SHP77 (cell line): ENCODE results near the gene S100P.
"Not testable (repeated sequence)": the region's sequence is repeated elsewhere in the genome, so short reads cannot be mapped to it uniquely, and the experiment has no call there.

Experiments
- DNase-seq, 2 experiments: peaks; one replicate each; lab custom pipeline; 2025; lab: John Stamatoyannopoulos, UW

The S100P gene

DNA sequence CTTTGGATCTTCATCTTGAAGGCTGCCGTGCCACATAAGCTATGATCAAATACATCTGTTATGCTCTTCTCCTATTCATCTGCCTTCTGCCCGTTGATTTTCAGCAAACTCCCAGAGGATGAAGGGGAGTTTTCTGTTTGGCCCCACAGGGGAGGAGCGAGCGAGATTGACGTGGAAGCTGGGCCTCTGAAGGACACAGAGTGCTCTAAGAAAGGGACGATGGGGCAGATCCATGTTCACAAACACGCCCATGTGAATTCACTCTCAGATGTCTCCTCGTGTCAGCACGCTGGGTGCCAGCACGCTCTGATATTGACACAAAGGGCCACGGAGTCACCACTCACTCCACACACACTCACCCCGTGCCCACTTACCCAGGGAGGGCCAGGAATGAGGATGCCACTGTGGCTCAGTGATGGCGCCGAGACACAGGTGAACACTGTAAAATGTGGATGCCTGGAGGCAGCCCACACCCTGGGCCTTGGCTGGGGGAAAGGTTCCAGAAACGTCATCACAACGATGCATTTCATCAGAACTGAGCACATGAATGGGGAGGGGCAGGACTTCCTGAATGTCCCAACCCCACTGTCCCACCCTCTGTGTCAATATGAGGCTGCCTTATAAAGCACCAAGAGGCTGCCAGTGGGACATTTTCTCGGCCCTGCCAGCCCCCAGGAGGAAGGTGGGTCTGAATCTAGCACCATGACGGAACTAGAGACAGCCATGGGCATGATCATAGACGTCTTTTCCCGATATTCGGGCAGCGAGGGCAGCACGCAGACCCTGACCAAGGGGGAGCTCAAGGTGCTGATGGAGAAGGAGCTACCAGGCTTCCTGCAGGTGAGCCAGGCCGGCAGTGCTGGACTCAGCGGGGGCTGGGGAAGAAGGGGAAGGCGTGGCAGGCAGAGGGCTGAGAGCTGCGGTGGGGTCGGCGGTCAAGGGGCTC lies at the start of gene S100P:
Gene S100P, plus strand, starts transcription at position 648 of the 946 bp plus-strand sequence. Its CDS starts 55 bp downstream, at position 703.
- no peak for DNase-seq

DNA sequence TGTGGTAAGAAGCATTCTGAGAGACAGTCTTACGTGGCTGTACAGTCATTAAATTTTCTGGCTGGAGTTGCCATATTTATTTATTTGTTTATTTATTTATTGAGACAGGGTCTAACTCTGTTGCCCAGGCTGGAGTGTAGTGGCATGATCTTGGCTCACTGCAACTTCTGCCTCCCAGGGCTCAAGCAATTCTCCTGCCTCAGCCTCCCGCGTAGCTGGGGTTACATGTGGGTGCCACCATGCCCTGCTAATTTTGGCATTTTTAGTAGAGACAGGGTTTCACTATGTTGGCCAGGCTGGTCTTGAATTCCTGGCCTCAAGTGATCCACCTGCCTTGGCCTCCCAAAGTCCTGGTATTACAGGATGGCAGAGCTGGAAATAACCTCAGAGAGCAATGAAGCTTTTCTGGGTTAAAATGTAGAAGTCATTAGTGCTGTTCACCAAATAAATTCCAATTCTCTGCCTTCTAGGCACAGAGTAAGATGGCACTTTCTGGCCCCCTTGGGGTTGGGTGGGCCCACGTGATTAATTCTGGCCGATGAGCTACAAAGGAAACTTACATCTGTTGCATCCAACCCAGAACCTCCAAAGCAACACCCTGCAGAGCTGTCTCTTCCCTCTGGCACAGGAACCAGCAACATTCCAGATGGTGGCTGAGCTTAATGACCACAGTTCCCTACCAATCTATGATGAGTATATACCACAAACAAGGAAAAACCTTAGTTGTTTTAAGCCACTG lies 48.7 kb upstream of the S100P start:
- DNase-seq: no peak

GRCh38 chr4:6647169-6647568 lies 46.5 kb upstream of the S100P start:
- DNase-seq: no peak

DNA sequence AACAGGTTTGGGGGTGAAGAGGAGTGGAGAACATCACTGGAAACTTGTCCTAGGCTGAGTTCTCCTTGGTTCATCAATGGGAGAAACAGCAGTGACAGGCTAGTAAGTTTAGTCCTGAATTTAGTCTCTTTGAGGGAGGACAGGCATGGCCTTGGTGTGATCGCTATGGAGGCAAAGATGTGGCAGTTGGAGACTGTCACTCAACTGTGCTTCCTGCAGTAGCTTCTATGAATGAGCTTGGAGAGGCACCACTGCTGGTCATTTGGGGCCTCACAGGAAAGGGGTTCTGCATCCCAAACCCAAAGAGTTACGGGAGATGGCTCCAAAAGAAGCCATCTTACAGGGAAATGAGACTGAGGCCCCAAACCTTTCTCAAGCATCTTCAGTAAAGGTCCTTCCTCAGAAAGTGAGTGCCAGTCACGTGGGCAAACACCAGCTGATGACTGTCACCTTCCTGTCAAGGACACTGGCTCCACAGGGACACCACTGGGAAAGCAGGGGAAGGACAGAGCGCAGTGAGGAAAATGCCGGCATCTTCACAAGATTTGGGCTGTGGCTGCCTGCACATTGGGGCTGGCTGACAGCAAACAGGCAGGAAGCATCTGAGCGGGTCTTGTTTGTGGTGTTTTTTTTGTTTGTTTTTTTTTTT lies 46.0 kb upstream of the S100P start:
- DNase-seq: peak in 1 of 2 experiments; percentile 5

- DNase-seq: no peak
Measured at GRCh38 chr4:6649216-6649615, 44.5 kb upstream of the S100P start.

DNA sequence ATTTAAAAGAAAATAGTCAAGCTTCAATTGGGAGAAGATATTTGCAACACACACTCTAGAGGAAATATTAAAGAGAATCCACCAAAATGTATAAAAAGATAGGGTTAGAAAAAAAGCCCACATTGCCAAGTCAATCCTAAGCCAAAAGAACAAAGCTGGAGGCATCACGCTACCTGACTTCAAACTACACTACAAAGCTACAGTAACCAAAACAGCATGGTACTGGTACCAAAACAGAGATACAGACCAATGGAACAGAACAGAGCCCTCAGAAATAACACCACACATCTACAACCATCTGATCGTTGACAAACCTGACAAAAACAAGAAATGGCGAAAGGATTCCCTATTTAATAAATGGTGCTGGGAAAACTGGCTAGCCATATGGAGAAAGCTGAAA lies 39.5 kb upstream of the S100P start:
- DNase-seq: not testable (repeated sequence)

- not testable (repeated sequence) for DNase-seq
Measured at GRCh38 chr4:6655291-6655690, 38.4 kb upstream of the S100P start.

- no peak for DNase-seq
Measured at GRCh38 chr4:6655924-6656323, 37.8 kb upstream of the S100P start.

DNA sequence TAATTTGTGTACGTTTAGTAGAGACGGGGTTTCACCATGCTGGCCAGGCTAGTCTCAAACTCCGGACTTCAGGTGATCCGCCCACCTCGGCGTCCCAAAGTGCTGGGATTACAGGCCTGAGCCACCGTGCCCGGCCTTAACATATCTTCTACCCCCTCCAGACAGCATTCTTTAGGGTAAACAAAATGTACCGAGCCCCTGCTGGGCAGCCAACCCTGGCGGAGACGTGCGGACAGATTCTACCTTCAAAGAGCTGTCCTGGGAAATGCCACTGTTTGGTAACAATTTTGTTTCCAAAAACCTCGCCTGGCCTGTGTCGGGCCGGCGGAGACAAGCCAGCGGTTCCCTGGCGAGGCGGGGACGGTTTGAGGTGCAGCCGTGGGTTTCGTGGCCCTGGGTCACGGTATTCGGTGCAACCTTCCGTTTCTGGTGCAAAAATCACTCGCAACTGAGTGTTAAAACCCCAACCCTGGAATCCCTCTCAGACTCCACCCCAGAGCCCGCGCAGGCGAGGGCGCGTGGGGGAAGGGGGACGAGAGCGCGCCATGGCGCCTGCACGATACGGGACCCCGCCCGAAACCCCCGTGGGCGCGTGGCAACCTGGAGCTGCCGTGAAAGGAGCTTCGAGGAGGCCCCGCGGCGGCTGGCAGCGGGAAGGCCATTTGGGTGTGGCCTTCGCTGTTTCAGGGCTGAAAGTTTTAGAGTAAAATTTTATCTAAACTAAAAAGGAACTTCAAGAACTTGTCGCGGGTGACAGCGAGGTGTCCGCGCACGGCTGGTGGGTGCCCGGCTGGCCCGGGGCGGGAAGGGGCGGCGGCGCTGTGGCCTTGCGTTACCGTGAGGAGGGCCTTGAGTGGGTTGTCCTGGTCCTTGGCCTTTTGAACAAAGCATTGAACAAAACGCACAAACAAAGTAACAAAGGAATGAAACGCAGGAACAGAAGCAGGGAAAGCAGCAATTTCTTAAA lies 36.2 kb upstream of the S100P start:
- no peak for DNase-seq

- DNase-seq: no peak
Measured at GRCh38 chr4:6658209-6658595, 35.5 kb upstream of the S100P start.

DNA sequence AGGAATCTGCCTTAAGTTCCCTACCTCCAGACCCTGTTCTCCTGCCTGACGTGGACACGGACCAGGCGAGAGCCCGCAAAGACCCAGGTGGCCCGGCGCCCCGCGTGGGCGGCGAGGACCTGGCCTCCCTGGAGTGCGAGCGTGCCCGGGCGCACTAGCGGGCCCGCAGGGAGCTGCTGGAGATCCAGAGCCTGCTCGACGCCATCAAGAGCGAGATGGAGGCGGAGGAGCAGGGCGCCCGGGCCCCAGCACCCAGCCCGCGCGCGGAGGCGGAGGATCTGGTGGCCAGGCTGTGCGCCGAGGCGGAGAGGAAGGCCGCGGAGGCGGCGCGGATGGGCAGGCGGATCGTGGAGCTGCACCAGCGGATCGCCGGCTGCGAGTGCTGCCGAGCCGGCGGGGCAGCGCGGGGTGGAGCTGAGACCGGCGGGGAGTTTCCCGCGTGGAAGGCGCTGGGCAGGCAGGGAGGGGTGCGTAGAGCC lies 35.0 kb upstream of the S100P start:
- no peak for DNase-seq

GRCh38 chr4:6659897-6660296 lies 33.8 kb upstream of the S100P start:
- no peak for DNase-seq

DNA sequence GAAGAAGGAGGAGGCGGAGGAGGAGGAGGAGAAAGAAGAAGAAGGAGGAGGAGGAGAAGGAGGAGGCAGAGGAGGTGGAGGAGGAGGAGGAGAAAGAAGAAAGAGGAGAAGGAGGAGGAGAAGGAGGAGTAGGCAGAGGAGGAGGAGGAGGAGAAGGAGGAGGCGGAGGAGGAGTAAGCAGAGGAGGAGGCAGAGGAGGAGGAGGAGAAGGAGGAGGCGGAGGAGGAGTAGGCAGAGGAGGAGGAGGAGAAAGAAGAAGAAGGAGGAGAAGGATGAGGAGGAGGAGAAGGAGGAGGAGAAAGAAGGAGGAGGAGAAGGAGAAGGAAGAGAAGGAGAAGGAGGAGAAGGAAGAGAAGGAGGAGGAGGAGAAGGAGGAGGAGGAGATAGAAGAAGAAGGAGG lies 33.2 kb upstream of the S100P start:
- no peak for DNase-seq

- DNase-seq: no peak
Measured at GRCh38 chr4:6662591-6662990, 31.1 kb upstream of the S100P start.

GRCh38 chr4:6663596-6664393 lies 29.9 kb upstream of the S100P start:
- DNase-seq: no peak

DNA sequence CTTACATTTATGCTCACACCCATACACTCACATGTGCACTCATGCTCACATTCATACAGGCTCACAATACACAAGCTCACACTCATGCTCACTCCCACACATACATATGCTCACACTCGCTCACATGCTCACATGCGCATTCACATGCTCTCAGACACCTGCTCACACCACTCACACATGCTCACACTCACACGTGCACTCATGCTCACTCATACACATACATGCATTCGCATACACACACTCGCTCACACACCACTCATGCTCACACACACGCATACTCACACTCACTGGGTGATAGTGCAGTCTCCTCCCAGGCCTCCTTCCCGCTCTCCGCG lies 28.4 kb upstream of the S100P start:
- no peak for DNase-seq

DNA sequence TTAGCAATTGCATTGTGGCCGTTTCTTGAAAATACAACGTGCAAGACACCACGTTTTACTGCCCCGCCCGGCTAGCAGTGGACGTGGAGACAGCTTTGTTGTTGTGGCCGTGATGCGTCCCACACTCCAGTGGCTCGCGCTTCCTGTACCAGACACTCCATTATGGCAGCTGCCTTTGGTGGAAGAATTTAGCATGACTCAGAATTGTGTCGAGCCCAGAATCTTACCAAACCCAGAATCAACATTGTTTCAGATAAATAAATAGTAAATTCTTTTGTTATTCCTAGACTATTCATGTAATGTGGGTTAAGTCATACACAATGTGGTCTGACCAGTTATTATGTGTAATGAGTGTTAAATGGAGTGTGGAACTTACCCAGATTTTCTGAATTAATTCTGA lies 25.3 kb upstream of the S100P start:
- DNase-seq: no peak

GRCh38 chr4:6671648-6672047 lies 22.0 kb upstream of the S100P start:
- DNase-seq: no peak

DNA sequence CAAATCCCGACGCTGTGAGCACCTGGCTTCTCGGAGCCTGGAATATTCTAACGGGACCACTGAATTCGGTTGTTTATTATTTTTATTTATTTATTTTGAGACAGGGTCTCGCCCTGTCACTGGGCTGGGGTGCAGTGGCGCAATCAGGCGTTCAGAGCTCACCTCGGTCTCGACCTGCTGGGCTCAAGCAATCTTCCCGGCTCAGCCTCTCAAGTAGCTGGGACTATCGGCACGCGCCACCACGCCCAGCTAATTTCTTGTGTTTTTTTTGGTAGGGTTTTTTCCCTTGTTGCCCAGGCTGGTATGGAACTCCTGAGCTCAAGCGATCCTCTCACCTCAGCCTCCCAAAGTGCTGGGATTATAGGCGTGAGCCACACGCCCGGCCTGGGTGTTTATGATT lies 21.5 kb upstream of the S100P start:
- DNase-seq: no peak

DNA sequence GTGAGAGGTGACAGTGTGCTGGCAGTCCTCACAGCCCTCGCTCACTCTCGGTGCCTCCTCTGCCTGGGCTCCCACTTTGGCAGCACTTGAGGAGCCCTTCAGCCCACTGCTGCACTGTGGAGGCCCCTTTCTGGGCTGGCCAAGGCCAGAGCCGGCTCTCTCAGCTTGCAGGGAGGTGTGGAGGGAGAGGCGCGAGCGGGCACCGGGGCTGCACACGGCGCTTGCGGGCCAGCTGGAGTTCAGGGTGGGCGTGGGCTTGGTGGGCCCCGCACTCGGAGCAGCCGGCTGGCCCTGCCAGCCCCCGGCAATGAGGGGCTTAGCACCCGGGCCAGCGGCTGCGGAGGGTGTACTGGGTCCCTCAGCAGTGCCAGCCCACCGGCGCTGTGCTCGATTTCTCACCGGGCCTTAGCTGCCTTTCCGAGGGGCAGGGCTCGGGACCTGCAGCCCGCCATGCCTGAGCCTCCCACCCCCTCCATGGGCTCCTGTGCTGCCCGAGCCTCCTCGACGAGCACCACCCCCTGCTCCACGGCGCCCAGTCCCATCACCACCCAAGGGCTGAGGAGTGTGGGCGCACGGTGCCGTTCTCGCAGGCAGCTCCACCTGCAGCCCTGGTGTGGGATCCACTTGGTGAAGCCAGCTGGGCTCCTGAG lies 21.0 kb upstream of the S100P start:
- not testable (repeated sequence) for DNase-seq
